HG02852 (cell line): Measurements from ENCODE around the gene DAG1.
"Not testable (repeated sequence)": the region's sequence is repeated elsewhere in the genome, so short reads cannot be mapped to it uniquely, and the experiment has no call there.

ENCODE experiments used
- ATAC-seq: cut with Tn5 transposase; IDR thresholded peaks from one replicate; pipeline ENCODE4 v1.9.1; 2021; ENCODE audit warnings: mild to moderate bottlenecking, moderate library complexity; ENCODE audit not compliant: unreplicated experiment

Gene DAG1

DNA sequence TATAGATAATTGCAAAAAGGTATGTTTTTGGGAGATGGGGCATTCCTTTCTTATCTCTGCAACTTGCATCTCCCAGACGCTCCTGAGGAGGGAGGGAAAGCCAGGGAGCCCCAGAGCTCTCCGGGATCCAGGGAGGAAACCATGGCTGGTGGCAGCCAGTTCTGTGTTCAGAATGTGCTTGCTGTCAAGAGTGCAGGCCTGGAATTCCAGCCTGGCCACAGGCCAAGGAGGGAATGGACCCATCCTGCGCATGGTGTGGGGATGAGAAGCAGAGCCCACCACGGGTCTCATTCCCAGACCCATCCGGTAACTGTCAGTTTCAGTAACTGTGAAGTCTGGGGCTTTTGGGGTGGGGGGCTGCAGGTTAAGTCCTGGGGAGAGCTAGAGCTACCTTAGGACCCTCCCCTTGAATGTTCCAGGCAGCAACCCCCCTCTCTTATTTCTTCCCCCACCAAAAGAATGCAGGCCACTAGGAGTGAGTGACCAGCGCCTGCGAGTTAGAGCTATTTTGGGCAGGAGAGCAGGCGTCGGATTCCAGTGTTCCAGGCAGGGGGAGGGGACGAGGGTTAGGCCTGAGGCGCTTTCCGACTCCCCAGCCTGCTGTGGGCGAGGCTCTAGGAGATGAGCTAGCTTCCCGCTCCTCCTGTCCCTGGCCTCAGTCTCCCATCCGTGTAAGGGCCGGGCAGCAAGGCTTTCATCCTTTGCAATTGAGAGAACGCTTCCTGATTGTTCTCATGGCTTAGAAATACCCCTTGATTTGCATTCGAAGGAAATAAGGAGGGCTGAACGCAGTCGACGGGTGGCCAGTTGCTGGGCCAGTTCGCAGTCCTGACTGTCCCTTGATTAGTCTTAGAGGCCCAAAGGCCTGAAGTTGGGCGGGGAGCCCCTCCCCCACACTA lies 781 bp upstream of the DAG1 start:
- no peak for ATAC-seq

- peak; percentile 26 for ATAC-seq
Measured at GRCh38 chr3:49470714-49471420, 800 bp downstream of the DAG1 start.

- ATAC-seq: no peak
Measured at GRCh38 chr3:49471856-49472495, 1.9 kb downstream of the DAG1 start.

DNA sequence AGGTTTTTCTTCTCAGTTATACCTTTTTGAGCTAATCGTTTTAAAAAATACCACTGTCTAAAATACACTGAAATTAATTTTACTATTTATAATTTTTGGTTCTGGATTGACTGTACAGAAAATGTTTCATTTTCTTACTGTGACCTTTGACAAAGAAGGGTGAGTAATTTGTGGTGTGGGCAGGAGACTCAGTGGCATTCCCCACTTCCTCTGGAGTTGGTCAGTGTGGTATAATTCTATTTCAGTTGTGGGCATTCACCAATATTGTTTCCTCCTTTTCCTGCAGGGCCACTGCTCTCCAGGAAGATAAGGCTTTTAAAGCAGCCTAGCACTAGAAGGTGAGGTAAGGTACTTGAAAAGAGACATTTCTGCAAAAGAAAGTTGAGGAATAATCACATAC lies 6.5 kb downstream of the DAG1 start:
- ATAC-seq: no peak

DNA sequence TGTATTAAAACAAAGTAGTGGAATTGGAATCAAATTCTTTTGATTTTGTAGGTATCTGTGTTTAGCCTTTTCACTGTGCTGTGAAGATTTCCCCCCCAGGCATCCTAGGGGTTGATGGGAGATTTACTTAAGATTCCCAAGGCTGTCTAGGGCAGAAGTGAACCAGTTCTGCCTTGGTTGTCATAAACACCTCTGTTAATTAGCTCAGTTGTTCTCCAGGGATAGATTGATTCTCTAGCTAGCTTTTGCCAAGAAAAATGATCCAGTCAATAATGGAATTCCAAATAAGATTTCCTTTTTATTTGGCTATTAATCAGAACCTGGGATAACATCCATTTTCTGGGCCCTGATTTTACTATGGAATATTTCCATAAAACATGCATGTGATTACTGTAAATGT lies 12.7 kb downstream of the DAG1 start:
- ATAC-seq: no peak

DNA sequence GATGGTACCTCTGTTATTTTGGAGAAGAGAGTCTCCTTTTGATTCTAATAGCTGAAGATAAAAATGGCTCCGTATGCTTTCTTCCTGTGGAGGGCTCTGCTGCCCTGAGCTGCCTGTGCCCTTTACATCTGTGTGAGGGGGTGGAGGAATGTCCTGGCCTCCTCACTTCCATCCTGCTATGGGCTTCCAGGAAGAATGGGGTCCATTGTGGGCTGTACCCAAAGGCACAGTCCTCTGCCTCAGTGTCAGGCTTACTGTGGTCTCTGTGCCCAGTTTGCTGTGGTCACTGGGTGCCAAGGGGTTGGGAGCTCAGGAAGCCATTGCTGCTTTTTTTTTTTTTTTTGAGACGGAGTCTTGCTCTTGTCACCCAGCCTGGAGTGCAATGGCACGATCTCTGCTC lies 14.4 kb downstream of the DAG1 start:
- ATAC-seq: no peak

GRCh38 chr3:49489247-49489646 lies 19.2 kb downstream of the DAG1 start:
- ATAC-seq: no peak

DNA sequence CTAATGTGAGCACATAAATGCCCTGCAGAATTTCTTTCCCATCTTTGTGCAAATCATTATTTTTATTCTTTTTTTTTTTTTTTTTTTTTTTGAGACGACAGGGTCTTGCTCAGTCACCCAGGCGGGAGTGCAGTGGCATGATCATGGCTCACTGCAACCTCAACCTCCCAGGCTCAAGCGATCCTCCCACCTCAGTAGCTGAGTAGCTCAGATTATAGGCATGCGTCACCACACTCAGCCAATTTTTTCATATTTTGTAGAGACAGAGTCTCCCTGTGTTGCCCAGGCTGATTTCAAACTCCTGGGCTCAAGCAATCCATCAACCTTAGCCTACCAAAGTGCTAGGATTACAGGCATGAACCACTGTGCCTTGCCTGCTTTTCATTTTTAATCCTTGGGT lies 22.9 kb downstream of the DAG1 start:
- no peak for ATAC-seq

DNA sequence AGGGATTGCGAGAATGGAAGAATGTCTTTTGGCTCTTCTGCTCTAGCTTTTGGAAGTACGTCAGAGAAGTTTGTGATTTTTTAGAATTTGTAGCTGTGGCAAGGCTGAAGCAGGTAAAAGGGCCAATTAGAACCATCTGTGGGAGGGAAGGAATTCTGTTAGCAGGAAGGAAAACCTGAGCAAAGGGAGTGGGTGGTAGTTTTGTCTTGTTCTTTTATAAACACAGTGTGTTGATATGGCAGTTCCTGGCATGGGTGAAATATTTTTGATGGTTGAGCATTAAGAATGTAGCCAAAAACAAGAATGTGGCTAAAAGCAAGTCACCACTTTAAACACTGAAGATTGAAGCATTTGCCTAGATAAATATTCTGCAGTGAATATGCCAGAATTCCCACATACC lies 23.8 kb downstream of the DAG1 start:
- ATAC-seq: no peak

DNA sequence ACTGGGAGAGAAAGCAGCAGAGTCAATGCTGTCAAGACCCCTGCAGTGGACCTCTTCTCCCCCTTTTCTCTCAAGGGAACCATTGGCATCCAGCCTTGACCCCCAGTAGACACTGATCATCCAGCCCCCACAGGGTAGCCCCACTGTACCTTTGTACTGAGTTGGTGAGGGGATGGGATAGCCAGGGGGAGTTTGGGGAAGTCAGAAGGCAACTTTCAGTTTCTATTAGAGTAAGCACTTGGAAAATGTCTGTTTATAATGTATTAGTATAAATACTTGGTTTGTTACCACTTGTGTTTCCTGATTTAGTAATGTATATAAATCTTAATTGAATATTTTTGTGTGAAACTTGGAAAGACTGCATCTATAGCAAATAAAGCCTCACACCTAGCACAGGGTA lies 25.0 kb downstream of the DAG1 start:
- ATAC-seq: no peak

- ATAC-seq: not testable (repeated sequence)
Measured at GRCh38 chr3:49496845-49497244, 26.8 kb downstream of the DAG1 start.

DNA sequence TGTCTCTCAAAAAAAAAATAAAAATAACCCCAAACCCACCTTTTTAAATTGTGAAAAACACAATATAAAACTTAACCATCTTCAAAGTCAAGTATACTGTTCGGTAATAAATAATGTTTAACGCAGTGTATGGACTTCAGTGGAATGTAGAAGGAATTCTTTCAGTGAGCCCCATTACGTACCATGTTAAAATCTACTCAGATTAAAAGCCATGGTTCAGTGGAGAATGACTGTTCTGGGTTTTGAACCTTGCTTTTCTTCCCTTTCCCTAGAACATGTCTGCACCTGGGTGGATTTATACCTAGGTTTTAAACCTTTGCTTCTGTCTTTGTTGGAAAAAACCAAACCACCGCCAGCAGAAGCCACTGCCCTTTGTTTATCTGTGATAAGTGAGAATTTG lies 27.5 kb downstream of the DAG1 start:
- ATAC-seq: no peak

DNA sequence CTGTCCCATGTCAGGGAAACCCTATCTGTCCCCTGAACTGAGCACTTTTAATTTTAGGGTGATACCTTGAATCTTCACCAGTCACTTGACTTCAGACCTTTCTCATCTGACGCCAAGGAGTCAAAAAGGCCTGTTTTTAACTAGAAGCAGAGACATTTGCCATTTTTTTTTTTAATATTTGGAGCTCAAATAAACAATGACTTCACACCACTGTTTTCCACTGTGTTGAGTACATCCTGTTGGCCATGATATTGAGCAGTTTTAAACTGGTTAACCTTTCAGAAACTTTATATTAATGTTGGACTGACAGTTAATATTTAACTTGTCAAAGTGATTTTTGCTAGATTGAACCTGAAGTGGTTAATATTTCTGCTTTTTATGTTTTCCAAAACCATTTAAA lies 28.2 kb downstream of the DAG1 start:
- no peak for ATAC-seq

GRCh38 chr3:49498648-49499047 lies 28.6 kb downstream of the DAG1 start:
- ATAC-seq: no peak

- ATAC-seq: no peak
Measured at GRCh38 chr3:49500205-49500731, 30.2 kb downstream of the DAG1 start.

- no peak for ATAC-seq
Measured at GRCh38 chr3:49500732-49501609, 30.9 kb downstream of the DAG1 start.

GRCh38 chr3:49501842-49502241 lies 31.8 kb downstream of the DAG1 start:
- no peak for ATAC-seq

DNA sequence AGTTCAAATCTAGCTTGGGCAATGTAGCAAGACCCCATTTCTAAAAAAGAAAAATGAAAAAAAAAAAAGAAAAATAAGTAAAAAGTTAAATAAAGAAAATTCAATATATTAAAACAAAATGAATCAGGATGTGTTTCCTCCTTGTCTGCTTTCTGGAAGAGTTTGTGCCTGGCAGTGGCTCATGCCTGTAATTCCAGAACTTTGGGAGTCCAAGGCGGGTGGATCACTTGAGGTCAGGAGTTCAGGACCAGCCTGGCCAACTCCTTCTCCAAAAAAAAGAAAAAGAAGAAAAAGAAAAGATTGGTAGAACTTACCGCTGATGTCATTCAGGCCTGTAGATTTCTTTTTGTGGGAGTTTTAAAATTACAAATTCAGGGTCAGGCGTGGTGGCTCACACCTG lies 36.8 kb downstream of the DAG1 start:
- no peak for ATAC-seq

- no peak for ATAC-seq
Measured at GRCh38 chr3:49509028-49509561, 39.0 kb downstream of the DAG1 start.

DNA sequence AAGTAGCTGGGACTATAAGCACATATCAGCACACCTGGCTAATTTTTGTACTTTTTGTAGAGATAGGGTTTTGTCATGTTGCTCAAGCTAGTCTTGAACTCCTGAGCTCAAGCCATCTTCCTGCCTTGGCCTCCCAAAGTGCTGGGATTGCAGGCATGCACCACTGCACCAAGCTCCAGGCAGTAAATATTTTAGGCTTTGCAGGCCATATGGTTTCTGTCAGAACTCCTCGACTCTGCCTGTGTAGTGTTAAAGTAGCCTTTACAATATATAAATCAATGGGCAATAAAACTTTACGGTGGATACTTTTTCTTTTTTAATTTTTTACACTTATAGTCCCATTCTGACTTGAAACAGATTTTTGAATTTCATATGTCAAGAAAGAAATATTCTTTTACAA lies 41.6 kb downstream of the DAG1 start:
- ATAC-seq: no peak
